Kidney epithelial cell (primary cell): ENCODE measurements around the gene MVK. TPM values are rescaled to one million over a fixed set of nuclear protein-coding genes. Genes with fewer than 3 reads are reported as not detected.

ENCODE experiments used
- DNase-seq: peaks from one replicate; pipeline ENCODE4 v3.0.0-alpha.2; 2010; ENCODE audit warnings: low read depth
- H3K27me3 ChIP-seq: 2 replicates; pipeline ENCODE4 v1.6.0; 2011; ENCODE audit warnings: low read length; ENCODE audit not compliant: control insufficient read depth, insufficient read depth
- H3K36me3 ChIP-seq: 2 replicates; pipeline ENCODE4 v1.5.1; 2011; ENCODE audit warnings: low read length; ENCODE audit not compliant: control insufficient read depth, insufficient read depth
- H3K4me3 ChIP-seq: 2 replicates; pipeline ENCODE4 v1.5.1; 2011; ENCODE audit warnings: low read depth, mild to moderate bottlenecking, control low read depth, low read length
- total RNA-seq: library from RNA; depleted of rRNA; stranded (reverse); fragments of >200 nt; gene quantifications from 2 replicates; pipeline ENCODE4 v1.2.3, GENCODE V29; 2015
- TF ChIP-seq, protein P1 (sequence below): IDR thresholded peaks from 2 replicates; pipeline ENCODE4 v1.5.1; 2011; ENCODE audit warnings: mild to moderate bottlenecking, moderate library complexity, low read length, control low read depth, inconsistent platforms; ENCODE audit not compliant: insufficient read depth, poor library complexity, severe bottlenecking

The MVK gene
- total RNA-seq, 1 donor from 2014 or later = 25.4 TPM

DNA sequence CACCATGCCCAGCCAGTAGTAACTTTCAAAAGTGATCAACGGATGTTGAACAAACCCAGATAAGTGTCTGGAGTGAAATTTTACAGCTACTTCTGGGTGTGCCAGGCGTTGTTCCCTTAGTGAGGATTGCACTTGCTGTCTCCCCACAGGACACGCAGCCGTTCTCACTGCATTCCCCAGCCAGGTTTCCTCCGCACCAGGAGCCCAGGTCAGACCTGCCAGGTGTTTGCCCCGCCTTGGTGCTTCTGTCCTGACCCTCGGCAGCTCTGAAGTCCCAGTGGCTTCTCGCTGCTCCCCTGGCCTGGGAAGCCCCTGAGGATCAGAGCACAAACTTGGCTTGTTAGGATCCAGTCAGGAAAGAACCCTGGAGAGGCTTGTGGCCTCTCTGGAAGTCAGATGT is 36.5 kb upstream of the MVK start:
- TF ChIP-seq, protein P1, sequence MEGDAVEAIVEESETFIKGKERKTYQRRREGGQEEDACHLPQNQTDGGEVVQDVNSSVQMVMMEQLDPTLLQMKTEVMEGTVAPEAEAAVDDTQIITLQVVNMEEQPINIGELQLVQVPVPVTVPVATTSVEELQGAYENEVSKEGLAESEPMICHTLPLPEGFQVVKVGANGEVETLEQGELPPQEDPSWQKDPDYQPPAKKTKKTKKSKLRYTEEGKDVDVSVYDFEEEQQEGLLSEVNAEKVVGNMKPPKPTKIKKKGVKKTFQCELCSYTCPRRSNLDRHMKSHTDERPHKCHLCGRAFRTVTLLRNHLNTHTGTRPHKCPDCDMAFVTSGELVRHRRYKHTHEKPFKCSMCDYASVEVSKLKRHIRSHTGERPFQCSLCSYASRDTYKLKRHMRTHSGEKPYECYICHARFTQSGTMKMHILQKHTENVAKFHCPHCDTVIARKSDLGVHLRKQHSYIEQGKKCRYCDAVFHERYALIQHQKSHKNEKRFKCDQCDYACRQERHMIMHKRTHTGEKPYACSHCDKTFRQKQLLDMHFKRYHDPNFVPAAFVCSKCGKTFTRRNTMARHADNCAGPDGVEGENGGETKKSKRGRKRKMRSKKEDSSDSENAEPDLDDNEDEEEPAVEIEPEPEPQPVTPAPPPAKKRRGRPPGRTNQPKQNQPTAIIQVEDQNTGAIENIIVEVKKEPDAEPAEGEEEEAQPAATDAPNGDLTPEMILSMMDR = no peak
- no peak for DNase-seq
- H3K27me3 ChIP-seq = no peaks in the 10 kb centered on the region
- no peaks in the 10 kb centered on the region for H3K36me3 ChIP-seq
- no peak overlapping the region for H3K4me3 ChIP-seq

DNA sequence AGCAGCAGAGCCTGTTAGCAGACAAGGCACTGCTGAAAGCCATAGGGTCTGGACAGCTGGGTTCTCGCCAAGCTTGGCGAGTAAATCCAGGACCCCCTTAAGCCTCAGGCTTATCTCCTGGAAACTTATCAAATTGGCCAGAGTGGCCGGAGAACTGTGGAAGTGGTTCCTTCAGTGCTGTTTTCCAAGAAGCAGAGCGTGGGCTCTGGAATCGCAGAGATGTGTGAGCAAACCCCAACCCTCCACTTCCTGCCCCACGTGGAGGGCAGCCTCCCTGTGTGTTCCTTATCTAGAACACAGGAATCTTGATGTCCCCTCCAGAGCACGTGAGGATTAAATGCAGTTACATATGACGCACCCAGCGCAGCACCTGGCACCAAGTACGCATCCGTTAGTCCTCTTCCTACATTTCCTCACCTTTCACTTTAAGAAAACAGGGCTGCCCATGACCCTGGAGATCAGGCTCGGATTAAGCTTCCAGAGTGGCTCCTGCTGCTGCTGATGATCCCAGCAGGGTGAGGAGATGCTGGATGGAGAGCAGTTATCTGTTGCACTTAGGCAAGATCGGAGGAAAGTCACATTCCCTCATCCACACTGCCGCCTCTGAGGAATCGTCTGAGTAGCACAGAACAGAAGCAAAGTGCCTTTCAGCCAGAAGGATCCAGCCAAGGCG is 35.3 kb upstream of the MVK start:
- DNase-seq = no peak
- no peaks in the 10 kb centered on the region for H3K36me3 ChIP-seq
- no peaks in the 10 kb centered on the region for H3K27me3 ChIP-seq
- H3K4me3 ChIP-seq = no peak overlapping the region
- TF ChIP-seq, protein P1 = no peak

DNA sequence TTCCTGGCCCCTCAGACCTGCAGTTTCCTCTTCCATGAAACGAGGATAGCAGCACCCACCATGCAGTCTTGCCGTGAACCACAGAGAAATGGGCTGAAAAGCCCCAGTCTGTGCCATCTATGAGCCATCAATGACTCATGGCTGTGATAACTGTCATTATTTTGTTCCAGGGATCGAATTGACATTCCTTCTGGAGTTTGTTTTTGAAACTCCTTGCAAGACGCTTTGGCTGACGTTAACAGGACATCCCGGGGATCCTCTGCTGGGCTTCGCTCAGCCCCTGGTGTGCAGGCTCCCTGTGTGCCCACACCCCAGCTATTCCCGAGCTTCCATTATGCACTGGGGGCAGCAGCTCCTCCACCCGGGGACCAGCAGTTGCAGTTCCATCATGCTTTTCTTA is 34.1 kb upstream of the MVK start:
- Histone ChIP-seq H3K27me3 (no peaks in the 10 kb centered on the region), H3K36me3 (no peaks in the 10 kb centered on the region), H3K4me3 (no peak overlapping the region)
- TF ChIP-seq, protein P1 = no peak
- no peak for DNase-seq

DNA sequence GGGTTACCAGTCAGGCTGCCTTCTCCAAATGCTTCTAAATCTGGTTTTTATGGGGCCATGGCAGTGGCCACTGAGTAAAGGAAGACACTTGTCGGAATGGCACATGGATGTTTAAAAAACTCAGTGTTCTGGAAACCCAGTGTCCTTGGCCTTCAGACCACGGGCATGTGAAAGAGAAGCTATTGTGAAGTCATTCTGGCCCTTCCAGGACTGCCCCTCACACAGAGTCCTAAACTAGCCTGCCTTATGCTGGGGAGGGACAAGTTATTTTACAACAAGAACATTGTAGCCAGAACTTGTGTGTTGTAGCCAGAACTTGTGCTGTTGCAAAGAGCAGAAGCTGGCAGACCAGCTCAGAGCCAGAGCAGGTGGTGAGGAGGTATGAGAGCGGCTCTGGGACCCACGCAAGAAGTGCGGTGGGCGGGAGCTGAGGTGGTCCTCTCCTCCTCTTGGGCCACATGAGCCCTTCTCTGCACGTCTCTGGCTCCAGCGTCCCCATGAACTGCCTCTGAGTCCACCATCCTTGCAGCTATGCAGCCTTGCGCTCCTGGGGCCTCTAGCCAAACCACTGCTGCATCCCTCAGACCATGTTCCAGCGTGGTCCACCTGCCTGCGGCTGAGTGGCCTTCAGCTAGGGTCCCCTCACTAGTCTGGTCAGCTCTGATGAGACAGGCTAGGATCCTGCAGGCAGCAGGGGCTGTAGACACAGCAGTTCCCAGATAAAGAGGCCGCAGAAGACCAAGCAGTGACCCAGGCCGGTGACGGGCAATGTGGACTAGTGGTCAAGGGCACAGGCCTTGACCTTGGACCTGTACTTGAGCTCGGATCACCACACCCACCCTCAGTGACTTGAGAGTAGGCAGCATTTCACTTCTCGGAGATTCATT is 32.8 kb upstream of the MVK start:
- H3K36me3 ChIP-seq = no peaks in the 10 kb centered on the region
- H3K27me3 ChIP-seq = no peaks in the 10 kb centered on the region
- DNase-seq = no peak
- TF ChIP-seq, protein P1 = no peak
- H3K4me3 ChIP-seq = no peak overlapping the region

GRCh38 chr12:109541413-109541726 is 32.2 kb upstream of the MVK start:
- Histone ChIP-seq H3K36me3 (no peaks in the 10 kb centered on the region), H3K4me3 (no peak overlapping the region), H3K27me3 (no peaks in the 10 kb centered on the region)
- TF ChIP-seq, protein P1 = no peak
- no peak for DNase-seq
